SK-N-SH treated with all-trans-retinoic acid at 6 μM for 48 hours (cell line): ENCODE results near the gene CACNA1S.

ENCODE experiments used
- CSRNP3 ChIP-seq: fragments of 250-450 bp; sonication (Bioruptor Pico); IDR thresholded peaks from 2 replicates; pipeline ENCODE4 v1.5.1; 2021; ENCODE audit warnings: mild to moderate bottlenecking, moderate library complexity
- PATZ1 ChIP-seq: fragments of 250-450 bp; sonication (Bioruptor Pico); IDR thresholded peaks from 2 replicates; pipeline ENCODE4 v1.8.0; 2020; ENCODE audit warnings: mild to moderate bottlenecking, moderate library complexity, borderline replicate concordance
- RARB ChIP-seq: fragments of 250-450 bp; sonication (Bioruptor Pico); IDR thresholded peaks from 2 replicates; pipeline ENCODE4 v1.8.0; 2021; ENCODE audit warnings: mild to moderate bottlenecking, moderate library complexity

DNA sequence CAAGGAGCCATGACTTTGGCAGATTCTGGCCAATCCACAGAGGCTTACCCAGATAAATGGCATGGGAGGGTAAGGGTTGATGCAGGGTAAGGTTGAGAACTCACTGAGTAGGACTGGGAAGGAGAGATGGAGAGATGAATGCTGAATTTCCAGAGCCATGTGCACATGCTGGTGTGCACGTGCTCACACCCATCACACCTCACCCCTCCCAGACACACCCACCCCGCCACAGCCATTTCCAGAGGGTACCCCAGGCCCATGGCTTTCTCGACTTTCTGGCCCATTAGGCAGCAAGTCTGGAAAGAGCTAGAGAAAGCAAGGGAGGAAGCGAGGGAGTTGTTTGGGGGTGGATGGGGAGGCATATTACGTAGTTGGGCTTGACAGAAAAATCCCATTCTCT lies 1.6 kb downstream of the CACNA1S start:
- no peak for TF ChIP-seq PATZ1 (CRISPR knock-in tag)
- no peak for TF ChIP-seq RARB (CRISPR knock-in tag)
- no peak for TF ChIP-seq CSRNP3
